ENCODE measurements around the gene GPAM.
"Not testable (repeated sequence)": the region's sequence is repeated elsewhere in the genome, so short reads cannot be mapped to it uniquely, and the experiment has no call there.

Gene GPAM

DNA sequence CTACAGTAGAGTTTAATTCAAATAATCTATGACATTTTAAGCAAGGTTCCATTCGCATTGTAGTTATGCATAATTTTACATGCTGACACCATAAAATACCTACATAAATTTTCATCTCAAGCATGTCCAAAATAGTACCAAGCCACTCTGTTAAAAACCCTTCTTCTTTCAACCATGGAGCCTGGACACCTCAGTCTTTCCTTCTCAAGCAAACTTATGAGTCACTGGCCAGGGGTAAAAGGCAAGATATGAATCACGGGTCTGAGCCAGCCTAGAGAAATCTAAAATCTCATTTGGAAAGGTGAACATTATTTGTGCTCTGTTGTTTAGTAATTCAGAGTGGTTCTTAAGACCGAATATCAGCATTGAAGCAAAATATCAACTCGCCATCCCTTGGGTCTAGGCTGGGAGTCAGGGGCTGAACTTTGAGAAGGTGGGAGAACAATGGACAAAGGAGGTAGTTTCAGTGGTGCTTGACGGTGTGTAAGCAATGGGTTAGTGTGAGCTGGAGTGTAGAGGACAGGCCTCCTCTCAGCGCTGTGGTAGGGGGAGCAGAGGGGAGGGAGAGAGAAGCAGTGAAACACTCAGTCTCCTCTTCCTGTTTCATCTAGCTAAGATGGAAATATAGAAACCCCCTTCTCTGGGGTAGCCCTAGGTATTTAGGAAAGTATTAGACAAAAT, 19.1 kb upstream of the GPAM start (continued):
- TF ChIP-seq BACH2 (CRISPR knock-in tag; IDR thresholded peaks at IDR 0.05; ENCODE audit: borderline replicate concordance), result no peak
- no peak for TF ChIP-seq ZNF565 (CRISPR knock-in tag; conservative IDR thresholded peaks at IDR 0.05; ENCODE audit: low read depth)
- no peak for TF ChIP-seq RARB (CRISPR knock-in tag; IDR thresholded peaks at IDR 0.05)
- TF ChIP-seq, protein P1, sequence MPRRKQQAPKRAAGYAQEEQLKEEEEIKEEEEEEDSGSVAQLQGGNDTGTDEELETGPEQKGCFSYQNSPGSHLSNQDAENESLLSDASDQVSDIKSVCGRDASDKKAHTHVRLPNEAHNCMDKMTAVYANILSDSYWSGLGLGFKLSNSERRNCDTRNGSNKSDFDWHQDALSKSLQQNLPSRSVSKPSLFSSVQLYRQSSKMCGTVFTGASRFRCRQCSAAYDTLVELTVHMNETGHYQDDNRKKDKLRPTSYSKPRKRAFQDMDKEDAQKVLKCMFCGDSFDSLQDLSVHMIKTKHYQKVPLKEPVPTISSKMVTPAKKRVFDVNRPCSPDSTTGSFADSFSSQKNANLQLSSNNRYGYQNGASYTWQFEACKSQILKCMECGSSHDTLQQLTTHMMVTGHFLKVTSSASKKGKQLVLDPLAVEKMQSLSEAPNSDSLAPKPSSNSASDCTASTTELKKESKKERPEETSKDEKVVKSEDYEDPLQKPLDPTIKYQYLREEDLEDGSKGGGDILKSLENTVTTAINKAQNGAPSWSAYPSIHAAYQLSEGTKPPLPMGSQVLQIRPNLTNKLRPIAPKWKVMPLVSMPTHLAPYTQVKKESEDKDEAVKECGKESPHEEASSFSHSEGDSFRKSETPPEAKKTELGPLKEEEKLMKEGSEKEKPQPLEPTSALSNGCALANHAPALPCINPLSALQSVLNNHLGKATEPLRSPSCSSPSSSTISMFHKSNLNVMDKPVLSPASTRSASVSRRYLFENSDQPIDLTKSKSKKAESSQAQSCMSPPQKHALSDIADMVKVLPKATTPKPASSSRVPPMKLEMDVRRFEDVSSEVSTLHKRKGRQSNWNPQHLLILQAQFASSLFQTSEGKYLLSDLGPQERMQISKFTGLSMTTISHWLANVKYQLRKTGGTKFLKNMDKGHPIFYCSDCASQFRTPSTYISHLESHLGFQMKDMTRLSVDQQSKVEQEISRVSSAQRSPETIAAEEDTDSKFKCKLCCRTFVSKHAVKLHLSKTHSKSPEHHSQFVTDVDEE (CRISPR knock-in tag; IDR thresholded peaks at IDR 0.05), result no peak
- no peak for TF ChIP-seq ESRRG (CRISPR knock-in tag; IDR thresholded peaks at IDR 0.05)
- TF ChIP-seq ZNF8 (CRISPR knock-in tag; IDR thresholded peaks at IDR 0.05), result no peak
- TF ChIP-seq ZFP30 (CRISPR knock-in tag; IDR thresholded peaks at IDR 0.05), result no peak

DNA sequence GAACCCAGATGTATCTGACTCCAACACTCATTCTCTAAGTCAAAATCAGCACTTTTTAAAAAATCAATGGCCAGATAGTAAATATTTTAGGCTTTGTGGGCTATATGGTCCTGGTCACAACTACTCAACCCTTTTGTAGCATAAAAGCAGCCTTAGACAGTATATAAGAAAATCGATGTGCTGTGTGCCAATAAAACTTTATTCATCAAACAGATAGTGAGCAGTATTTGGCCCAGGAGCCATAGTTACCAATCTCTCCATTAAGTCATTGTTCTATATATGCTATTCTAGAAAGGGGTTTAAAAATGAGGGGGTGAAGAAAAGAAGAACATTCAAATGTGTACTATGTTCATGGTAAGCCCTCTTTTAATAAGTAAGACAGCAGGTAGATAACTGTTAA, 18.5 kb upstream of the GPAM start:
- no peak for ATAC-seq
- no peak for TF ChIP-seq ZC3H10 (CRISPR knock-in tag; IDR thresholded peaks at IDR 0.05)
- no peak for TF ChIP-seq CSDC2 (CRISPR knock-in tag; IDR thresholded peaks at IDR 0.05)
- TF ChIP-seq ARNTL (CRISPR knock-in tag; IDR thresholded peaks at IDR 0.05; ENCODE audit: borderline replicate concordance, low read depth), result no peak
- TF ChIP-seq, protein P1 (CRISPR knock-in tag; IDR thresholded peaks at IDR 0.05), result no peak
- TF ChIP-seq RARB (CRISPR knock-in tag; IDR thresholded peaks at IDR 0.05), result no peak
- no peak for TF ChIP-seq ZNF8 (CRISPR knock-in tag; IDR thresholded peaks at IDR 0.05)
- no peak for TF ChIP-seq TOX (CRISPR knock-in tag; IDR thresholded peaks at IDR 0.05; ENCODE audit: borderline replicate concordance)
- TF ChIP-seq, protein P2, sequence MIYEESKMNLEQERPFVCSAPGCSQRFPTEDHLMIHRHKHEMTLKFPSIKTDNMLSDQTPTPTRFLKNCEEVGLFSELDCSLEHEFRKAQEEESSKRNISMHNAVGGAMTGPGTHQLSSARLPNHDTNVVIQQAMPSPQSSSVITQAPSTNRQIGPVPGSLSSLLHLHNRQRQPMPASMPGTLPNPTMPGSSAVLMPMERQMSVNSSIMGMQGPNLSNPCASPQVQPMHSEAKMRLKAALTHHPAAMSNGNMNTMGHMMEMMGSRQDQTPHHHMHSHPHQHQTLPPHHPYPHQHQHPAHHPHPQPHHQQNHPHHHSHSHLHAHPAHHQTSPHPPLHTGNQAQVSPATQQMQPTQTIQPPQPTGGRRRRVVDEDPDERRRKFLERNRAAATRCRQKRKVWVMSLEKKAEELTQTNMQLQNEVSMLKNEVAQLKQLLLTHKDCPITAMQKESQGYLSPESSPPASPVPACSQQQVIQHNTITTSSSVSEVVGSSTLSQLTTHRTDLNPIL (CRISPR knock-in tag; IDR thresholded peaks at IDR 0.05; ENCODE audit: low read depth), result no peak
- TF ChIP-seq, protein P3, sequence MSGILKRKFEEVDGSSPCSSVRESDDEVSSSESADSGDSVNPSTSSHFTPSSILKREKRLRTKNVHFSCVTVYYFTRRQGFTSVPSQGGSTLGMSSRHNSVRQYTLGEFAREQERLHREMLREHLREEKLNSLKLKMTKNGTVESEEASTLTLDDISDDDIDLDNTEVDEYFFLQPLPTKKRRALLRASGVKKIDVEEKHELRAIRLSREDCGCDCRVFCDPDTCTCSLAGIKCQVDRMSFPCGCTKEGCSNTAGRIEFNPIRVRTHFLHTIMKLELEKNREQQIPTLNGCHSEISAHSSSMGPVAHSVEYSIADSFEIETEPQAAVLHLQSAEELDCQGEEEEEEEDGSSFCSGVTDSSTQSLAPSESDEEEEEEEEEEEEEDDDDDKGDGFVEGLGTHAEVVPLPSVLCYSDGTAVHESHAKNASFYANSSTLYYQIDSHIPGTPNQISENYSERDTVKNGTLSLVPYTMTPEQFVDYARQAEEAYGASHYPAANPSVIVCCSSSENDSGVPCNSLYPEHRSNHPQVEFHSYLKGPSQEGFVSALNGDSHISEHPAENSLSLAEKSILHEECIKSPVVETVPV (CRISPR knock-in tag; IDR thresholded peaks at IDR 0.05), result no peak
- TF ChIP-seq, protein P4, sequence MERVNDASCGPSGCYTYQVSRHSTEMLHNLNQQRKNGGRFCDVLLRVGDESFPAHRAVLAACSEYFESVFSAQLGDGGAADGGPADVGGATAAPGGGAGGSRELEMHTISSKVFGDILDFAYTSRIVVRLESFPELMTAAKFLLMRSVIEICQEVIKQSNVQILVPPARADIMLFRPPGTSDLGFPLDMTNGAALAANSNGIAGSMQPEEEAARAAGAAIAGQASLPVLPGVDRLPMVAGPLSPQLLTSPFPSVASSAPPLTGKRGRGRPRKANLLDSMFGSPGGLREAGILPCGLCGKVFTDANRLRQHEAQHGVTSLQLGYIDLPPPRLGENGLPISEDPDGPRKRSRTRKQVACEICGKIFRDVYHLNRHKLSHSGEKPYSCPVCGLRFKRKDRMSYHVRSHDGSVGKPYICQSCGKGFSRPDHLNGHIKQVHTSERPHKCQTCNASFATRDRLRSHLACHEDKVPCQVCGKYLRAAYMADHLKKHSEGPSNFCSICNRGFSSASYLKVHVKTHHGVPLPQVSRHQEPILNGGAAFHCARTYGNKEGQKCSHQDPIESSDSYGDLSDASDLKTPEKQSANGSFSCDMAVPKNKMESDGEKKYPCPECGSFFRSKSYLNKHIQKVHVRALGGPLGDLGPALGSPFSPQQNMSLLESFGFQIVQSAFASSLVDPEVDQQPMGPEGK (CRISPR knock-in tag; IDR thresholded peaks at IDR 0.05; ENCODE audit: borderline replicate concordance), result no peak
- TF ChIP-seq, protein P5, sequence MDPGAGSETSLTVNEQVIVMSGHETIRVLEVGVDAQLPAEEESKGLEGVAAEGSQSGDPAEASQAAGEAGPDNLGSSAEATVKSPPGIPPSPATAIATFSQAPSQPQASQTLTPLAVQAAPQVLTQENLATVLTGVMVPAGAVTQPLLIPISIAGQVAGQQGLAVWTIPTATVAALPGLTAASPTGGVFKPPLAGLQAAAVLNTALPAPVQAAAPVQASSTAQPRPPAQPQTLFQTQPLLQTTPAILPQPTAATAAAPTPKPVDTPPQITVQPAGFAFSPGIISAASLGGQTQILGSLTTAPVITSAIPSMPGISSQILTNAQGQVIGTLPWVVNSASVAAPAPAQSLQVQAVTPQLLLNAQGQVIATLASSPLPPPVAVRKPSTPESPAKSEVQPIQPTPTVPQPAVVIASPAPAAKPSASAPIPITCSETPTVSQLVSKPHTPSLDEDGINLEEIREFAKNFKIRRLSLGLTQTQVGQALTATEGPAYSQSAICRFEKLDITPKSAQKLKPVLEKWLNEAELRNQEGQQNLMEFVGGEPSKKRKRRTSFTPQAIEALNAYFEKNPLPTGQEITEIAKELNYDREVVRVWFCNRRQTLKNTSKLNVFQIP (CRISPR knock-in tag; IDR thresholded peaks at IDR 0.05; ENCODE audit: borderline replicate concordance, low read depth), result no peak

DNA sequence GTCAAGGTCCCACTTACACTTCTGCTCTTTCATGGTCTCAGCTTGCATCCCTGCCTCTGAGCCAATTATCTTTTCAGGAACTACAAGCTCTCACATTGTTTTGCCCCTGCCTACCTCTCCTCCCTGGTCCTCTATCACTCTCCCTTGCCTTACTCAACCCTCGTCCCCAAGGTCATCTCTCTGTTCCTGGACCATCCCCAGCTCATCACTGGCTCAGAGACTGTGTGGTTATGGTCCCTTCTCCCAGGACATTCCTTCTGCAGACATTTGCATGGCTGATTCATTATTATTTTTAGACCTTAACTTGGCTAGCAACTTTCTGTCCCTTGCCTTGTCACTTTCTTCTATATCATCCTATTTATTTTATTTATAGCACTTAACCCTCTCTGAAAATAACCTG, 17.8 kb upstream of the GPAM start:
- TF ChIP-seq RARB (CRISPR knock-in tag; IDR thresholded peaks at IDR 0.05), result no peak
- TF ChIP-seq, protein P1 (CRISPR knock-in tag; IDR thresholded peaks at IDR 0.05), result no peak
- TF ChIP-seq CSDC2 (CRISPR knock-in tag; IDR thresholded peaks at IDR 0.05), result no peak
- no peak for ATAC-seq

DNA sequence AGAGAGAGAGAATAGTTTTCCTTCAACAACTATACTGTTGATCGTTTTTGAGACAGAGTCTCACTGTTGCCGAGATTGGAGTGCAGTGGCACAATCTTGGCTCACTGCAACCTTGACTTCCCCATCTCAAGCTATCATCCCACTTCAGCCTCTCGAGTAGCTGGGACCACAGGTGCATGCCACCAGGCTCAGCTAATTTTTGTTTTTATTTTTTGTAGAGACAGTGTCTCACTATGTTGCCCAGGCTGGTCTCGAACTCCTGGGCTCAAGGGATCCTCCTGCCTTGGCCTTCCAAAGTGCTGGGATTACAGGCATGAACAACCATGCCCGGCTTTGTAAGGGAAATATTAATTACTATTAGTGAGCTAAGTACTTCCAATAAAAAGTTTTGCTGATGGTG, 16.7 kb upstream of the GPAM start:
- not testable (repeated sequence) for ATAC-seq

DNA sequence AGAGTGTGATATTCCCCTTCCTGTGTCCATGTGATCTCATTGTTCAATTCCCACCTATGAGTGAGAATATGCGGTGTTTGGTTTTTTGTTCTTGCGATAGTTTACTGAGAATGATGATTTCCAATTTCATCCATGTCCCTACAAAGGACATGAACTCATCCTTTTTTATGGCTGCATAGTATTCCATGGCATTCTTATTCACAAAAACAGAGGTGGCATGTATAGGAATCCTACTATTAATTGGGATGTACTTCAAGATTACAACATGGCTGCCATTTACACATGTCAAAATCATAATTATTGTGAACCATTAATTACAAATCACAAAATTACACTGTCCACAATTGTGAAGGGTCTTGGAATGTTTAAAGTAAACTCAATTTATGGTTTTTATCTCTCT, 14.1 kb upstream of the GPAM start:
- ATAC-seq, result not testable (repeated sequence)

Data from SK-N-SH treated with all-trans-retinoic acid at 6 μM for 48 hours (cell line).